ENCODE data around the gene KCTD15.
A peak's percentile ranks its signal among the peaks of the same experiment; 100 is the strongest.
"Not testable (repeated sequence)": the region's sequence is repeated elsewhere in the genome, so short reads cannot be mapped to it uniquely, and the experiment has no call there.

KCTD15 gene

GRCh38 chr19:33810821-33811220 lies 14.2 kb downstream of the KCTD15 start:
- Histone ChIP-seq H3K27ac (ENCODE audit: low read length) (no peak overlapping the region), H3K27me3 (ENCODE audit: low read depth, low read length) (no peaks in the 10 kb centered on the region), H3K9me3 (ENCODE audit: control insufficient read depth in 1 of 2, low read length in 2 of 2) (no peaks in the 10 kb centered on the region), H3K4me3 (ENCODE audit: low read depth in 1 of 2, low read length in 2 of 2) (no peak overlapping the region), H3K4me1 (ENCODE audit: control insufficient read depth in 1 of 2, insufficient read depth in 2 of 2, low read length in 2 of 2) (peaks cover 0 to 4% of the 10 kb centered on the region in 2 donors), H3K36me3 (ENCODE audit: control insufficient read depth in 1 of 2, insufficient read depth in 2 of 2, low read length in 2 of 2) (peaks cover 6 to 44% of the 10 kb centered on the region in 2 donors)

DNA sequence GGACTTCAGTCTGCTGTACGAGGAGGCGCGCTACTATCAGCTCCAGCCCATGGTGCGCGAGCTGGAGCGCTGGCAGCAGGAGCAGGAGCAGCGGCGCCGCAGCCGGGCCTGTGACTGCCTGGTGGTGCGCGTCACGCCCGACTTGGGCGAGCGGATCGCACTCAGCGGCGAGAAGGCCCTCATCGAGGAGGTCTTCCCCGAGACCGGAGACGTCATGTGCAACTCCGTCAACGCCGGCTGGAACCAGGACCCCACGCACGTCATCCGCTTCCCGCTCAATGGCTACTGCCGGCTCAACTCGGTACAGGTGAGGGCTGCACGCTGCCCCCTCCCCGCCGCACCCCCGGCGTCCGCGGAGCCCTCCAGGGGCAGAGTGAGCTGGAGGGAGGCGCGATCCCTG lies 14.6 kb downstream of the KCTD15 start:
- H3K4me1 ChIP-seq (ENCODE audit: control insufficient read depth in 1 of 2, insufficient read depth in 2 of 2, low read length in 2 of 2), result no peaks in the 10 kb centered on the region
- H3K27me3 ChIP-seq (ENCODE audit: low read depth, low read length), result no peaks in the 10 kb centered on the region
- H3K36me3 ChIP-seq (ENCODE audit: control insufficient read depth in 1 of 2, insufficient read depth in 2 of 2, low read length in 2 of 2), result peaks cover 6 to 44% of the 10 kb centered on the region in 2 donors
- no peak overlapping the region for H3K27ac ChIP-seq (ENCODE audit: low read length)
- no peak overlapping the region for H3K4me3 ChIP-seq (ENCODE audit: low read depth in 1 of 2, low read length in 2 of 2)
- H3K9me3 ChIP-seq (ENCODE audit: control insufficient read depth in 1 of 2, low read length in 2 of 2), result no peaks in the 10 kb centered on the region

GRCh38 chr19:33811736-33812387 lies 15.2 kb downstream of the KCTD15 start:
- no peak overlapping the region for H3K4me3 ChIP-seq (ENCODE audit: low read depth in 1 of 2, low read length in 2 of 2)
- no peaks in the 10 kb centered on the region for H3K4me1 ChIP-seq (ENCODE audit: control insufficient read depth in 1 of 2, insufficient read depth in 2 of 2, low read length in 2 of 2)
- H3K9me3 ChIP-seq (ENCODE audit: control insufficient read depth in 1 of 2, low read length in 2 of 2), result no peaks in the 10 kb centered on the region
- peaks cover 6 to 41% of the 10 kb centered on the region in 2 donors for H3K36me3 ChIP-seq (ENCODE audit: control insufficient read depth in 1 of 2, insufficient read depth in 2 of 2, low read length in 2 of 2)
- no peaks in the 10 kb centered on the region for H3K27me3 ChIP-seq (ENCODE audit: low read depth, low read length)
- H3K27ac ChIP-seq (ENCODE audit: low read length), result no peak overlapping the region

DNA sequence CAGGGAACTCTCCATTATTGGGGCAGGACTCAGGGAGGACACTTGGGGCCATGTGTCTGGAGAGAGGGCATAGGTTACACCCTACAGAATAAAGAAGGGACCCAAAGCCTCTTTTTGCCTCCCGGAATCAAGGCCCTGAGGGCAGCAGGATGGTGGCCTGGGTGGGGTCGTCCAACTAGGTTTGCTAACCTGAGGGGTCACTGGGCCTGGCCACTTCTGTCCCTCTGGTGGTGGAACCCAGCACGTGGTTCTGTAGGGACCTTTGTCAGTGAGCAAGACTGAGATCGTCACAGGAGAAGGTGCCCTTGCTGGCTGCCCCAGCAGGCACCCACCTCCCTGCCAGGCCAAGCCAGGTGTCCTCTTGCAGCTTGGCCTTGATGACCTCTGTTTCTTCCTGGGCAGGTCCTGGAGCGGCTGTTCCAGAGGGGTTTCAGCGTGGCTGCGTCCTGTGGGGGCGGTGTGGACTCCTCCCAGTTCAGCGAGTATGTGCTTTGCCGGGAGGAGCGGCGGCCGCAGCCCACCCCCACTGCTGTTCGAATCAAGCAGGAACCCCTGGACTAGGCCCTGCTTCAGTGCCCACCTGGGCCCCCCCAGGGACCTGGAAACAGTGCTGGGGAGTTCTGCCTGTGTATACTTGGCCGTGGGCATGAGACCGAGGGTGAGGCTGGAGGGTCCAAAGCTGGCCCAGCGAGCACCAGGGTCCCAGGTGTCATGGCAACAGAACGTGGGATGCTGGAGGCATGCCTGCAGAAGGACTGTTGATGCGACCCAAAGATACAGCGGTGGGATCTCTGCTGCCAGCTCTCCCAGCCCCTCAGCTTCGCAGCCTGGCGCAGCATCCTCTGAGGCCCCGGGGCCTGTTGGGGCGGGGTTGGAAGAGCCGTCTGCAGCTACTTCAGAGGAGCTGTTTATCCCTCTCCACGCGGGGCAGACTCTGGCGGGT lies 16.0 kb downstream of the KCTD15 start:
- Histone ChIP-seq H3K4me1 (ENCODE audit: control insufficient read depth in 1 of 2, insufficient read depth in 2 of 2, low read length in 2 of 2) (no peaks in the 10 kb centered on the region), H3K27ac (ENCODE audit: low read length) (no peak overlapping the region), H3K36me3 (ENCODE audit: control insufficient read depth in 1 of 2, insufficient read depth in 2 of 2, low read length in 2 of 2) (peaks cover 6 to 37% of the 10 kb centered on the region in 2 donors), H3K9me3 (ENCODE audit: control insufficient read depth in 1 of 2, low read length in 2 of 2) (no peaks in the 10 kb centered on the region), H3K27me3 (ENCODE audit: low read depth, low read length) (no peaks in the 10 kb centered on the region), H3K4me3 (ENCODE audit: low read depth in 1 of 2, low read length in 2 of 2) (no peak overlapping the region)

- H3K4me1 ChIP-seq (ENCODE audit: control insufficient read depth in 1 of 2, insufficient read depth in 2 of 2, low read length in 2 of 2), result no peaks in the 10 kb centered on the region
- H3K36me3 ChIP-seq (ENCODE audit: control insufficient read depth in 1 of 2, insufficient read depth in 2 of 2, low read length in 2 of 2), result peaks cover 6 to 31% of the 10 kb centered on the region in 2 donors
- no peak overlapping the region for H3K4me3 ChIP-seq (ENCODE audit: low read depth in 1 of 2, low read length in 2 of 2)
- no peaks in the 10 kb centered on the region for H3K9me3 ChIP-seq (ENCODE audit: control insufficient read depth in 1 of 2, low read length in 2 of 2)
- no peaks in the 10 kb centered on the region for H3K27me3 ChIP-seq (ENCODE audit: low read depth, low read length)
- H3K27ac ChIP-seq (ENCODE audit: low read length), result no peak overlapping the region
Observed at GRCh38 chr19:33813391-33814101, 16.9 kb downstream of the KCTD15 start.

- H3K27ac ChIP-seq (ENCODE audit: low read length), result no peak overlapping the region
- no peaks in the 10 kb centered on the region for H3K27me3 ChIP-seq (ENCODE audit: low read depth, low read length)
- peaks cover 0 to 3% of the 10 kb centered on the region in 2 donors for H3K4me1 ChIP-seq (ENCODE audit: control insufficient read depth in 1 of 2, insufficient read depth in 2 of 2, low read length in 2 of 2)
- peaks cover 6 to 28% of the 10 kb centered on the region in 2 donors for H3K36me3 ChIP-seq (ENCODE audit: control insufficient read depth in 1 of 2, insufficient read depth in 2 of 2, low read length in 2 of 2)
- no peak overlapping the region for H3K4me3 ChIP-seq (ENCODE audit: low read depth in 1 of 2, low read length in 2 of 2)
- H3K9me3 ChIP-seq (ENCODE audit: control insufficient read depth in 1 of 2, low read length in 2 of 2), result no peaks in the 10 kb centered on the region
Observed at GRCh38 chr19:33814181-33815165, 17.8 kb downstream of the KCTD15 start.

- Histone ChIP-seq H3K36me3 (ENCODE audit: control insufficient read depth in 1 of 2, insufficient read depth in 2 of 2, low read length in 2 of 2) (peaks cover 6 to 28% of the 10 kb centered on the region in 2 donors), H3K27me3 (ENCODE audit: low read depth, low read length) (no peaks in the 10 kb centered on the region), H3K4me3 (ENCODE audit: low read depth in 1 of 2, low read length in 2 of 2) (no peak overlapping the region), H3K27ac (ENCODE audit: low read length) (no peak overlapping the region), H3K4me1 (ENCODE audit: control insufficient read depth in 1 of 2, insufficient read depth in 2 of 2, low read length in 2 of 2) (peaks cover 0 to 15% of the 10 kb centered on the region in 2 donors), H3K9me3 (ENCODE audit: control insufficient read depth in 1 of 2, low read length in 2 of 2) (no peaks in the 10 kb centered on the region)
Observed at GRCh38 chr19:33815380-33816340, 19.0 kb downstream of the KCTD15 start.

GRCh38 chr19:33818411-33818810 lies 21.7 kb downstream of the KCTD15 start:
- Histone ChIP-seq H3K9me3 (ENCODE audit: control insufficient read depth in 1 of 2, low read length in 2 of 2) (no peaks in the 10 kb centered on the region), H3K27me3 (ENCODE audit: low read depth, low read length) (no peaks in the 10 kb centered on the region), H3K4me3 (ENCODE audit: low read depth in 1 of 2, low read length in 2 of 2) (no peak overlapping the region), H3K27ac (ENCODE audit: low read length) (no peak overlapping the region), H3K4me1 (ENCODE audit: control insufficient read depth in 1 of 2, insufficient read depth in 2 of 2, low read length in 2 of 2) (peaks cover 0 to 19% of the 10 kb centered on the region in 2 donors), H3K36me3 (ENCODE audit: control insufficient read depth in 1 of 2, insufficient read depth in 2 of 2, low read length in 2 of 2) (peaks cover 0 to 2% of the 10 kb centered on the region in 2 donors)

DNA sequence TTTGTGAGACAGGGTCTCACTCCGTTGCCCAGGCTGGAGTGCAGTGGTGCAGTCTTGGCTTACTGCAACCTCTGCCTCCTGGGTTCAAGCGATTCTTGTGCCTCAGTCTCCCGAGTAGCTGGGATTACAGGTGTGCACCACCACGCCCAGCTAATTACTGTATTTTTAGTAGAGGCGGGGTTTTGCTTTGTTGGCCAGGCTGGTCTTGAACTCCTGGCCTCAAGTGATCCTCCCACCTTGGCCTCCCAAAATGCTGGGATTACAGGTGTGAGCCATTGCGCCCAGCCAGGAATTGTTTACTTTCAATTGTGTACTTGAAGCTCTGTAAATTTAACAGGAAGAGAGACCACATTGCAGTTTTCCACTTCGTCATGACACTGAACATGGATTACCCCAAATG lies 22.4 kb downstream of the KCTD15 start:
- H3K36me3 ChIP-seq (ENCODE audit: control insufficient read depth in 1 of 2, insufficient read depth in 2 of 2, low read length in 2 of 2); H3K27ac ChIP-seq (ENCODE audit: low read length); H3K27me3 ChIP-seq (ENCODE audit: low read depth, low read length); H3K9me3 ChIP-seq (ENCODE audit: control insufficient read depth in 1 of 2, low read length in 2 of 2); H3K4me3 ChIP-seq (ENCODE audit: low read depth in 1 of 2, low read length in 2 of 2): not testable (repeated sequence)
- peaks cover 0 to 19% of the 10 kb centered on the region in 2 donors for H3K4me1 ChIP-seq (ENCODE audit: control insufficient read depth in 1 of 2, insufficient read depth in 2 of 2, low read length in 2 of 2)

DNA sequence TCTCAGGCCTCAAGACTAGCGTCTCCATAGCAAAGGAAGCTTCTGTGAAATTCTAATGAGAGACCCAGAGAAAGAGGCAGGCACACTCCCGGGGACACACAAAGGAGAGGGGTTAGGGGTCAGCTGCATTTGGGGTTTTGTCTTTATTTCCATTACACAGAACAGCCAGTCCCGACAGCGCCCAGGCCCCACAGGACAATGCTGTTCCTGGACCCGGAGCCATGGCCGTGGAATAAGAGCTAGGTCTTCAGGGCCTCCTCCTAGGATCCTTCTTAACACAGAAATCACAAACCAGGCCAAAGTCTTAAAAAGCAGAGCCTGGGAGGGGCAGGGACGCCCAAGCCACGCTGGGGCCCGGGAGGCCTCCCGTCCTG lies 22.8 kb downstream of the KCTD15 start:
- Histone ChIP-seq H3K4me3 (ENCODE audit: low read depth in 1 of 2, low read length in 2 of 2) (peak overlapping the region; percentile 37 to 66), H3K36me3 (ENCODE audit: control insufficient read depth in 1 of 2, insufficient read depth in 2 of 2, low read length in 2 of 2) (no peaks in the 10 kb centered on the region), H3K27me3 (ENCODE audit: low read depth, low read length) (no peaks in the 10 kb centered on the region), H3K9me3 (ENCODE audit: control insufficient read depth in 1 of 2, low read length in 2 of 2) (no peaks in the 10 kb centered on the region), H3K4me1 (ENCODE audit: control insufficient read depth in 1 of 2, insufficient read depth in 2 of 2, low read length in 2 of 2) (peaks cover 0 to 19% of the 10 kb centered on the region in 2 donors), H3K27ac (ENCODE audit: low read length) (no peak overlapping the region)

All from muscle layer of duodenum (tissue), 2 donors.